HTERT RPE-1 (cell line): ENCODE data around the gene APOBEC3C.
"Not testable (repeated sequence)": the region's sequence is repeated elsewhere in the genome, so short reads cannot be mapped to it uniquely, and the experiment has no call there.

Source experiments
- in situ Hi-C: fragments of 300-500 bp; cut with MboI; formaldehyde crosslinking; loops from 4 replicates; pipeline ENCODE4 v1.14.3; 2020; ENCODE audit warnings: low sequenced_read_pairs

Gene APOBEC3C

DNA sequence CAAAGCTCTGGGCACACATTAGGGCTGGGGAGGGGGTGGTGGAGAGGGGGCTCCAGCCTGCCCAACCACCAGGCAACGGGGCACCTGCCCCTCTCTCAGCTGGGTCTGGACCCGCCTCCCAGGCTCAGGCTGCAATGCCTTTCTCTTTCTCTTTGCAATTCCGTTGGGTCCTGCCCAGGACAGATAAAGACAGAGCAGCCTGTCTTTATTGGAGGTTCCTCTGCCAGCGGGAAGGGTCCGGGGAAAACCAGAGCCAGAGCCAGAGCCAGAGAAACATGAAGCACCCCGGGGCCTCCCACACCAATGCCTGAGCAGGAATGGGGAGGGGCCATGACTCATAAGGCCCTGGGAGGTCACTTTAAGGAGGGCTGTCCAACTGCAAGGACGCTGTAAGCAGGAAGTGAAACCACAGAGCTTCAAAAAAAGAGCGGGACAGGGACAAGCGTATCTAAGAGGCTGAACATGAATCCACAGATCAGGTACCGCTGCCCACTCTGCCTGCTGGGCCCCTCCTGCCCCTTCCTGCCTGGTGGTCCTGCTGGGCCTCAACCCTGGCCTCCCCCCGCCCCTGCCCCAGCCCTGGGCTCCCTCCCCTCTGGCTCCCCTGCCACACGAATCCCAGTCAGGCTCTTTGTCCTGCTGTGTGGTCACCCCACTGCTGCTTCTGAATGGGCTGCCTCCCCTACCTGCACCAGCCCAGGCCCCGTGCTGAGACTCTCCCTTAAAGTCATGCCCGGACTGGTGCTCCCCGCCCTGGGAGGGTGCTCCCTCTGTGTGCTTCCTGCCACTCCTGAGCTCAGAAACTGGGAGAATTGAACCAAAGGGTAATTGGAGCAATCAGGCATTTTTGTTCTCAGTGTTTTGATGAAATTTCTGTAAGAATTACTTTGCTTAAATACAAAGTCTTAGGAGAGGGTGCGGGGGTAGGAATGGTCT is 31.8 kb upstream of the APOBEC3C start, which contains the start of gene APOBEC3B:
TSS of gene APOBEC3B (plus strand) at position 356 of the 936 bp plus-strand sequence. CDS start at position 463, 107 bp downstream.
- in situ Hi-C loops, result no loop called here

DNA sequence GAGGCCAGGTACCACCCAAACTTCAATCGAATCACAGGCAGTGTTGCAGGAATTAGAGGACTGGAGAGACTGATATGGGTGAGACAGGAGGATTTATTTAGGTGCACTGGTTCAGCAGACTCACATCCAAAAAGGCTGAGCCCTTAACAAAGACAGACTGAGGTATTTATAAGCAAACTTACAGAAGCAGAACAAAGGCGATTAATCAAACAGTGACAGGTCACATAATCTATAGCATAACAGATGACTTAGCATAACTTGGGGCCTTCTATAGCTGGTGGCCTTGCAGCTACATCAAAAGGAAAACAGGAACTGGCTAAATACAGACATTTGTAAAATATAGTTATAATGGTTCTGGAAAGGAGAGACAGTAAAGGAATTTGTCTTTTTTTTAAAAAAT is 29.8 kb upstream of the APOBEC3C start:
- in situ Hi-C loops, result no loop called here

GRCh38 chr22:38984784-38985757 is 29.0 kb upstream of the APOBEC3C start:
- in situ Hi-C loops, result not testable (repeated sequence)

DNA sequence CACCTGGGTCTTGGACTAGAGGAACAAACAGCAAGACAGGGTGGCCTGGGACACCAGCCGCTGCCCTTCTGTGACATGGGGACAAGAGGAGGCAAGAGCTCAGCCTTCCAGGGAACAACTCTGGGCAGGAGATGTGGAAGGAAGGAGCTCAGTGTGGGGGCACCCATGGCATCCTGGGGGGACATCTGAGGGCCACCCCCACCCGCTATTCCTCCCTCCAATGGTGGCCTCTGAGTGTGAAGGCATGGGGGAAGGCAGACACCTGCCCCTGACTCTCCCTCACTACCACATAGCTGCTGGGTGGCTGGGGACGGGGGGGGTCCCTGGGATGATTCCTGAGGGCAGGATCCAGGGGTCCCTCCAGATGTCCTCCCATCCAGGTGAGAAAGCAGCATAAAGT is 27.4 kb upstream of the APOBEC3C start:
- in situ Hi-C loops, result no loop called here

DNA sequence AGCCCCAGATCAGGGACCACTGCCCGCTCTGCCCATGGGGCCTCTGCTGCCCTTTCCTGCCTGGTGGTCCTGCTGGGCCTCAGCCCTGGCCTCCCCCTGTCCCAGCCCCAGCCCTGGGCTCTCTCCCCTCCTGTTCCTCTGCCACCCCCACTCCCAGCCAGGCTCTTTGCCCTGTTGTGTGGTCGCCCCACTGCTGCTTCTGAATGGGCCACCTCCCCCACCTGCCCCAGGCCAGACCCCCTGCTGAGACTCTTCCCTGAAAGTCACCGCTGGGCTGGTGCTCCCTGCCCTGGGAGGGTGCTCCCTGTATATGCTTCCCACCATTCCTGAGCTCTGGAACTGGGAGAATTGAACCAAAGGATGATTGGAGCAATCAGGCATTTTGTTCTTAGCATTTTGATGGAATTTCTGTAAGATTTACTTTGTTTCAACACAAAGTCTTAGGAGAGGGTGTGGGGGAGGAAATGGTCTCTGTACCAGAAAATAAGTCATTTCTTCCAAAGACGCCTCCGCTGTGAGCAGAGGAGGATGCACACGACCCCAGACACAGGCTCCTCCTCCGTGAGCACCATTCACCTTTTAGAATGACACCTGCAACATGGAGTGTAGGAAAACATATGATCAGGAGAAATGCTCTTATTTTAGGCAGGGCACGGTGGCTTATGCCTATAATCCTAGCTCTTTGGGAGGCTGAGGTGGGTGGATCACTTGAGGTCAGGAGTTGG is 26.7 kb upstream of the APOBEC3C start:
- in situ Hi-C loops, result no loop called here

GRCh38 chr22:38989466-38989865 is 24.6 kb upstream of the APOBEC3C start:
- in situ Hi-C loops, result no loop called here

GRCh38 chr22:38992871-38993371 is 21.1 kb upstream of the APOBEC3C start:
- in situ Hi-C loops, result not testable (repeated sequence)

- in situ Hi-C loops, result no loop called here
These were observed 18.0 kb upstream of the APOBEC3C start for GRCh38 chr22:38996105-38996504.

GRCh38 chr22:38997518-38997917 is 16.5 kb upstream of the APOBEC3C start:
- in situ Hi-C loops, result no loop called here

DNA sequence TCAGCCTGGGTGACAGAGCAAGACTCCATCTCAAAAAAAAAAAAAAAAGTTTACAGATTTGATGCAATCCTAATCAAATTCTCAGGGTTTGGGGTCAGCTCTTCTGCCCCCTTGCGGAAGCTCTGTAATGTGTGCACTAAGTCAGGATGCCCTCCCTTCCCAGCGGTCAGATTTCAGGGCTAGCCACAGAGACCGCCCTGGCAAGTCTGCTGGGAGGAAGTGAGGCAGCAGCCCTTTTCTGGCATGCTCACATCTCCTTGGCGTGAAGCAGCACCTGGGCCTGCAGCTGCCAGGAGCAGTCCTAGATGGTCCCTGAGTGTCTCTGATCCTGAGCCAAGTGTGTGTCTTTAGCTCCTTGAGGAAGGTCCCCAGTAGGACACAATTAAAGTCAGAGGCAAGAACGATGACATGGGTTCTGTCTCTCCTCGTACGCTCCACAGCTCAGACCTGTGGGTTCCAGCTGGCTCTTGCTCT is 10.9 kb upstream of the APOBEC3C start:
- in situ Hi-C loops, result no loop called here

- in situ Hi-C loops, result no loop called here
These were observed 6.9 kb upstream of the APOBEC3C start for GRCh38 chr22:39007177-39007576.

- in situ Hi-C loops, result not testable (repeated sequence)
These were observed 5.7 kb upstream of the APOBEC3C start for GRCh38 chr22:39008271-39008850.

- in situ Hi-C loops, result no loop called here
These were observed 3.1 kb upstream of the APOBEC3C start for GRCh38 chr22:39010946-39011345.

DNA sequence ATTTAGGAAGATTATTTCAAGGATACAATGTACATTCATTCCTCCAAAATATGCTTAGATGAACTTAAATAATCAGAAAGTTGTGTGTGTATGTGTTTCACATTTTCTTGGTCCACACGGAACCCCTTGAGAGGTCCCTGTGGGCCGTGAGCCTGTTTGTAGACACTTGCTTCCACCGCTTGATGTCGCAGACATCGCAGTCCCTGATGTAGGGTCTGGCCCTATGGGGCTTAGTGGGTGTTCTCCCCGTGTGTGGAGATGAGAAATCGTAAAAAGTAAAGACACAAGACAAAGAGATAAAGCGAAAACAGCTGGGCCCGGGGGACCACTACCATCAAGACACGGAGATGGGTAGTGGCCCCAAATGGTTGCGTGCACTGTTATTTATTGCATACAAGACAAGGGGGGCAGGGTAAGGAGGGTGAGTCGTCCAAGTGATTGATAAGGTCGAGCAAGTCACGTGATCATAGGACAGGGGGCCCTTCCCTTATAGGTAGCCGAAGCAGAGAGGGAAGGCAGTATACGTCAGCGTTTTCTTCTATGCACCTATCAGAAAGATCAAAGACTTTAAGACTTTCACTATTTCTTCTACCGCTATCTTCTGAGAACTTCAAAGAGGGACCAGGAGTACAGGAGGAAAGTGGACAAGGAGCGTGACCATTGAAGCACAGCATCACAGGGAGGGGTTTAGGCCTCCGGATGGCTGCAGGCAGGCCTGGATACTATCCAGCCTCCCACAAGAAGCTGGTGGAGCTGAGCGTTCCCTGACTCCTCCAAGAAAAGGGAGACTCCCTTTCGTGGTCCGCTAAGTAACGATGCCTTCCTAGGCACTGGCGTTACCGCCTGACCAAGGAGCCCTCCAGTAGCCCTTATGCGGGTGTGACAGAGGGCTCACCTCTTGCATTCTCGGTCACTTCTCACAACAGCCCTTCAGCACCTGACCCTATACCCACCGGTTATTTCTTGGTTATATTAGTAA is 1.2 kb upstream of the APOBEC3C start:
- in situ Hi-C loops, result no loop called here

DNA sequence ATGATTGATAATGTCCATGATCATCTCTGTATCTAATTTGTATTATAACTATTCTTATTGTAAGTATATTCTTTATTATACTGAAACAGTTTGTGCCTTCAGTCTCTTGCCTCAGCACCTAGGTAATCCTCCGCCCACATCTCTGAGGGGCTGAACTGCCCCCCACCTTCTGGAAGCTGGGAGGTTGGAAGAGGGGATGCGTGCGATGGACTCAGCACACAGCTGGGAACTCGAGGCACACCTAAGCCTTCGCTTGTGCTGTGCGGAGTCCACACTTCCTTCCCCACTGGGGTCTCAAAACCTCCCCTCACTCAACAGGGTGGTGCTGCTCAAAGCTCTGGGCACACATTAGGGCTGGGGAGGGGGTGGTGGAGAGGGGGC is 506 bp upstream of the APOBEC3C start:
- in situ Hi-C loops, result not testable (repeated sequence)

DNA sequence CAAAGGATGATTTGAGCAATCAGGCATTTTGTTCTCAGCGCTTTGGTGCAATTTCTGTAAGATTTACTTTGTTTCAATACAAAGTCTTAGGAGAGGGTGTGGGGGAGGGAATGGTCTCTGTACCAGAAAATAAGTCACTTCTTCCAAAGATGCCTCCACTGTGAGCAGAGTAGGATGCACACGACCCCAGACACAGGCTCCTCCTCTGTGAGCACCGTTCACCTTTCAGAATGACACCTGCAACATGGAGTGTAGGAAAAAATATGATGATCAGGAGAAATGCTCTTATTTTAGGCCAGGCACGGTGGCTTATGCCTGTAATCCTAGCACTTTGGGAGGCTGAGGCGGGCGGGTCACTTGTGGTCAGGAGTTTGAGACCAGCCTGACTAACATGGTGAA is 665 bp downstream of the APOBEC3C start:
- in situ Hi-C loops, result not testable (repeated sequence)

GRCh38 chr22:39016592-39016991 is 2.5 kb downstream of the APOBEC3C start:
- in situ Hi-C loops, result no loop called here

DNA sequence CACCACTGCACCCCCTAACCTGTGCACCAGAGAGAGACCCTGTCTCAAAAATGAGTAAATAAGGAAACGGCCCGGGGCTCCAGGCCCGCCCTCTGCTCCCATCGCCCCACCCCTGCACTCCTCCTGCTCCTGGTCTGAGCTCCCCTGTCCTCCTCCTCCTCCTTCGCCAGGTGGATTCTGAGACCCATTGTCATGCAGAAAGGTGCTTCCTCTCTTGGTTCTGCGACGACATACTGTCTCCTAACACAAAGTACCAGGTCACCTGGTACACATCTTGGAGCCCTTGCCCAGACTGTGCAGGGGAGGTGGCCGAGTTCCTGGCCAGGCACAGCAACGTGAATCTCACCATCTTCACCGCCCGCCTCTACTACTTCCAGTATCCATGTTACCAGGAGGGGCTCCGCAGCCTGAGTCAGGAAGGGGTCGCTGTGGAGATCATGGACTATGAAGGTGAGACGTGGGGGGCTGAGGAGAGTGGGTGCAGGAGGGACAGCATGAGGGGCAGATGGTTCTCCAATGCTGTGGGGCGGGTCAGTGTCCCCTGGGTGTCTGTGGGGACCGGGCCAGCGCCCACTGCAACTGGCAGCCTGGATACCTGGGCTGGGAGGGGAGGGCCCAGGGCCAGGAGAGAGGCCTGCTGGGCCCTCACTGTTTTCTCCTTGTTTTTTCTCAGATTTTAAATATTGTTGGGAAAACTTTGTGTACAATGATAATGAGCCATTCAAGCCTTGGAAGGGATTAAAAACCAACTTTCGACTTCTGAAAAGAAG is 3.7 kb downstream of the APOBEC3C start:
- in situ Hi-C loops, result no loop called here
